ENCODE data around the gene FSD2. TPM values are rescaled to one million over a fixed set of nuclear protein-coding genes. Genes with fewer than 3 reads are reported as not detected.

Gene FSD2
- total and polyA plus RNA-seq, 2 donors = under 0.01 to 0.05 TPM

DNA sequence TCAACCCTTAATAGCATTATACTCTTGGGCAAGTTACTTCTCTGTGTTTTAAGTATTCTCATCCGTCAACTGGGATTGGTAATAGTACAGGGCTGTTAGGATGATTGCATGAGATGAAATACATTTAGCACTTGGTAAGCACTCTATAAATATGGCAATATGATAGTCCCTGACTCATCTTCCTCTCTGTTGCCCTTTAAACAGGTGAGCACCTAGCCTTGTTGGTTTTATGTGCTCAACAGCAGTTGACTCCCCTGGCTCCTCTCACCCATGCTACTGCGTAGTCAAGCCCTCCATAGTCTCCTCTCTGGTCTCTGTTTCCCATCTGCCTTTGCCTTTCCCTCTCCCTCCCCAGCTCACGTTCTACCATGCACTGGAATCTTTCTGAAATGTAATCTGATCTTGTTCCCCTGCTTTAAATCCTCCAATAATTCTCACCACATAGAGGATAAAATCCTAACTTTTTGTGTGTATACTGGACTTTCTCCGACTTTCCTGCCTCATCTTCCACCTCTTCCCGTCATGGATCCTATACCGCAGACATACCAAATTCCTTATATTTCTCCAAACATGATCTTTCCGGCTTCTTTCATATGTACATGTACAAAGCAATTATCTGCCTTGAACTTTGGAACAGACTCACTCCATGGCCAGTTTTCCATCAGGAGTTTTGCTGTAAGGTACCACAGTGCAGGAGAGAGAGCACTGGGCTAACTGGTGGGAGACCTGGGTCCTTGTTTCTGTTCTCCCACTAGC lies 42.3 kb downstream of the FSD2 start:
- Histone ChIP-seq H3K27me3 (ENCODE audit: control insufficient read depth in 2 of 2, insufficient read depth in 1 of 2, low read length in 1 of 2) (no peaks in the 10 kb centered on the region), H3K9me3 (ENCODE audit: control insufficient read depth in 2 of 2, insufficient read depth in 1 of 2, low read length in 1 of 2) (no peaks in the 10 kb centered on the region), H3K4me1 (ENCODE audit: control insufficient read depth in 2 of 2, insufficient read depth in 2 of 2, low read length in 2 of 2) (no peaks in the 10 kb centered on the region), H3K36me3 (ENCODE audit: control insufficient read depth in 2 of 2, insufficient read depth in 2 of 2, low read length in 1 of 2) (peaks cover 8% of the 10 kb centered on the region in 2 donors), H3K27ac (ENCODE audit: low read depth in 1 of 2, low read length in 1 of 2) (no peak overlapping the region), H3K4me3 (ENCODE audit: low read length in 2 of 2) (no peak overlapping the region)
- DNase-seq (ENCODE audit: low read depth in 6 of 9, low spot score in 9 of 9) = no peak
- WGBS = 98% methylated on average over 7 of the region's 7 CpGs

DNA sequence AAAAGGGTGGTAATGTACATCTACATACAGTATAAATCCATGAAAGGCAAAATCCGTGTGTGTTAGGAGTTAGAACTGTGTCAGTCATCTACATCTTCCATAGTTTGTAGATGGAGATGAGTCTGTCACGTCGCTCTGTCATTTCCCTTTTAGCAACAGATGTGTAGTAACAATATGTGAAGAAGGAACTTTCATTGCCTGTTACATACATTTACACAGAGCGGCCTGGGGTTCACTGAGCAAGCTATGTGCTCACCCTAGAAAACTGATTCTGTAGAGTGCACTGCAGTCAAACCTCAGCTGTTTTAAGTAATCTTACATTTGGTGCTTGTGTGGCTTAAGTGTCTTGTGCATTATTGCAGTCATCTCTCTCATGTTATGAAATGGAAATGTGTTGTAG lies 54.6 kb downstream of the FSD2 start:
- H3K4me1 ChIP-seq (ENCODE audit: control insufficient read depth in 2 of 2, insufficient read depth in 2 of 2, low read length in 2 of 2) = peaks cover 12 to 15% of the 10 kb centered on the region in 2 donors
- 45% methylated on average over 4 of the region's 4 CpGs for WGBS

DNA sequence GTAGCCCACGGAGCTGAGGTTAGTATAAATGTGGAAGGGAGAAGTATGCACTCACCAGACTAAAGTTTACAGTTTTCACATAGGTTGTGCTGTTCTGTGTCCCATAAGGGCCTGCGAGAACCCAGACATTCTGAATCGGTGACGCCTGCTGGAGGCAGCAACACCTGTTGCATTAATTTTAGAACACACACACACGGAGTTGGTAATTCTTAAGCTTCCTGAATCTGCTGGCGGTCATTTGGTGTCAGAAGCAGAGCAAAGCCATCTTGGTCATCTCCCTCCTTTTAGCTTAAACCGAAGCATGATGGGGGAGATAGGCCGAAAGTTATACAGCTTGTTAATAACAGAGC lies 55.1 kb downstream of the FSD2 start:
- Histone ChIP-seq H3K27ac (ENCODE audit: low read depth in 1 of 2, low read length in 1 of 2) (peak overlapping the region; percentile 5 to 52), H3K9me3 (ENCODE audit: control insufficient read depth in 2 of 2, insufficient read depth in 1 of 2, low read length in 1 of 2) (no peaks in the 10 kb centered on the region), H3K4me1 (ENCODE audit: control insufficient read depth in 2 of 2, insufficient read depth in 2 of 2, low read length in 2 of 2) (peaks cover 12 to 15% of the 10 kb centered on the region in 2 donors), H3K4me3 (ENCODE audit: low read length in 2 of 2) (peak overlapping the region; percentile 75 to 94), H3K36me3 (ENCODE audit: control insufficient read depth in 2 of 2, insufficient read depth in 2 of 2, low read length in 1 of 2) (peaks cover 5 to 21% of the 10 kb centered on the region in 2 donors), H3K27me3 (ENCODE audit: control insufficient read depth in 2 of 2, insufficient read depth in 1 of 2, low read length in 1 of 2) (no peaks in the 10 kb centered on the region)
- peak in 3 of 9 donors; percentile 4 to 47 (median 4) for DNase-seq (ENCODE audit: low read depth in 6 of 9, low spot score in 9 of 9)
- WGBS = 1% methylated on average over 8 of the region's 8 CpGs

More for the DNA sequence above, 54.6 kb downstream of the FSD2 start:
- H3K36me3 ChIP-seq (ENCODE audit: control insufficient read depth in 2 of 2, insufficient read depth in 2 of 2, low read length in 1 of 2) = peaks cover 9 to 24% of the 10 kb centered on the region in 2 donors
- no peak overlapping the region for H3K27ac ChIP-seq (ENCODE audit: low read depth in 1 of 2, low read length in 1 of 2)
- no peaks in the 10 kb centered on the region for H3K27me3 ChIP-seq (ENCODE audit: control insufficient read depth in 2 of 2, insufficient read depth in 1 of 2, low read length in 1 of 2)
- DNase-seq (ENCODE audit: low read depth in 6 of 9, low spot score in 9 of 9) = peak in 1 of 9 donors; percentile 4
- no peaks in the 10 kb centered on the region for H3K9me3 ChIP-seq (ENCODE audit: control insufficient read depth in 2 of 2, insufficient read depth in 1 of 2, low read length in 1 of 2)
- H3K4me3 ChIP-seq (ENCODE audit: low read length in 2 of 2) = peak overlapping the region; percentile 75 to 94

DNA sequence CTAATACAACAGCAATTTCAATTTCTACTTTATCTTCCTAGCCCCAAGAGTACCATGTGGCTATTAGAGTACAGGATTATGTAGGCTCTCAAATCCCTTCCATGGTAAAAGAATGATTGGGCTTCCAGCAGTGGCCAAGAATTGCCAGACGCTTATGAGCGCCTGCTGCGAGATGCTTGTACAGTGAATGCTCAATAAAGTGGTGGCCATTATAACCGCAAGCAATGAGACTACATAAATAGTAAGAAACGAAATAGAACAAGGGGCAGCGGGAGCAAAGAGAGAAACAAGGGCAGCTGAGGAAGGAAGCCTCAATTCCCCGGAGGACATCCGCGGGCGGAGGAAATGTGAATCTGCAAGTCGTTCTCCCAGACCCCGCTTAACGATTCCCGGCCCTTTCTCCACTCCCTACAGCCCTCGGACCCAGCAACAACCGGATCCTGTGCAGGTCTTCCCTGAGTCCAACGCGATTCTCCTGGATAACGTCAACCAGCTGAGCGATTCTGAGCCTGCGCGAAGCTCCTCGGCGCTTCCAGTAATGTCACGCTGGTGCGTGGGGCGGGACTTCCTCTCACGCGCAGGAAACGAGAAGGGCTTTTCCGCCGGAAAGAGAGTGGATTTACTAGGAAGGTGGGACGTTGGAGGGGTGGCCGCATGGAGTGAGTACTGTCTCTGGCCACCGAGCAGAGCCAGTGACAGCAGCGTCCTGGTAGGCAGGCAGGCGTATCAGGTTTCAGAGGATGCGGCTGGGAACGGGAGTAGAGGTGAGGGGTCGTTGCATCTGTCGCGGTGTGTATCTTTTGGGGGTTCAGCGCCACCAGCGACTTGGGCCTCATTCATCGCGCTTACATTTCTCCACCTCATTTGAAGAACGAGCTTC lies 55.7 kb downstream of the FSD2 start:
- peak overlapping the region; percentile 73 to 81 for H3K27ac ChIP-seq (ENCODE audit: low read depth in 1 of 2, low read length in 1 of 2)
- no peaks in the 10 kb centered on the region for H3K9me3 ChIP-seq (ENCODE audit: control insufficient read depth in 2 of 2, insufficient read depth in 1 of 2, low read length in 1 of 2)
- H3K4me3 ChIP-seq (ENCODE audit: low read length in 2 of 2) = peak overlapping the region; percentile 75 to 94
- no peaks in the 10 kb centered on the region for H3K27me3 ChIP-seq (ENCODE audit: control insufficient read depth in 2 of 2, insufficient read depth in 1 of 2, low read length in 1 of 2)
- H3K4me1 ChIP-seq (ENCODE audit: control insufficient read depth in 2 of 2, insufficient read depth in 2 of 2, low read length in 2 of 2) = peaks cover 12 to 15% of the 10 kb centered on the region in 2 donors
- peak; percentile 68 to 91 (median 84) for DNase-seq (ENCODE audit: low read depth in 6 of 9, low spot score in 9 of 9)
- under 1% methylated on average over 47 of the region's 47 CpGs for WGBS
- H3K36me3 ChIP-seq (ENCODE audit: control insufficient read depth in 2 of 2, insufficient read depth in 2 of 2, low read length in 1 of 2) = peaks cover 5 to 15% of the 10 kb centered on the region in 2 donors

DNA sequence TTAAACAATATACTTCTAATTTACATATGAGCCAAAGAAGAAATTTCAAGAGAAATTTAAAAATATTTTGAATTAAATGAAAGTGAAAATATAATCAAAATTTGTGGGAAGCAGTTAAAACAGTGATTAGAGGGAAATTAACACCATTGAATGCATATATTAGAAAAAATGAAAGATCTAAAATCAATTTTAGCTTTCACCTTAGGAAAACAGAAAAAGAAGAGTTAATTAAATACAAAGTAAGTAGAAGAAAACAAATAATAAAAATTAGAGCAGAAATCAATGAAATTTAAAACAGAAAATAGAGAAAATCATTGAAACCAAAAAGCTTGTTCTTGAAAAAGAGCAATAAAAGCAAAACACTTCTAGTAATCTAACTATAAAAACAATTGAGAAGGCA lies 57.6 kb downstream of the FSD2 start:
- Histone ChIP-seq H3K4me3 (ENCODE audit: low read length in 2 of 2) (no peak overlapping the region), H3K27me3 (ENCODE audit: control insufficient read depth in 2 of 2, insufficient read depth in 1 of 2, low read length in 1 of 2) (no peaks in the 10 kb centered on the region), H3K36me3 (ENCODE audit: control insufficient read depth in 2 of 2, insufficient read depth in 2 of 2, low read length in 1 of 2) (peaks cover 0 to 5% of the 10 kb centered on the region in 2 donors), H3K27ac (ENCODE audit: low read depth in 1 of 2, low read length in 1 of 2) (no peak overlapping the region), H3K4me1 (ENCODE audit: control insufficient read depth in 2 of 2, insufficient read depth in 2 of 2, low read length in 2 of 2) (peaks cover 12 to 15% of the 10 kb centered on the region in 2 donors), H3K9me3 (ENCODE audit: control insufficient read depth in 2 of 2, insufficient read depth in 1 of 2, low read length in 1 of 2) (no peaks in the 10 kb centered on the region)
- no peak for DNase-seq (ENCODE audit: low read depth in 6 of 9, low spot score in 9 of 9)

DNA sequence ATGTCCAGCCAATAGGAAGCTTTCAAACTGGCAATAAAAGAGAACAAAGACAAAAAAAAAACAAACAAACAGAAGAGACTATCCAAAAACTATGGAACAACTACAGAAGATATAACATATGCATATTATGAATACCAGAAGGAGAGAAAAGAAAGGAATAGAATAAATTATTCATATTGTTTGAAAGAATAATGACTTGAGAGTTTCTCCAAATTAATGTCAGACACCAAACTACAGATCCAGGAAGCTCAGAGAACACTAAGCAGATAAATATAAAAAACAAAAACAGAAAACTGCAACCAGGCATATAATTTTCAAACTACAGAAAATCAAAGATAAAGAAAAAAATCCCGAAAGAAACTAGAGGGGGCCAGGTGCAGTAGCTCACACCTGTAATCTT lies 62.1 kb downstream of the FSD2 start:
- no peaks in the 10 kb centered on the region for H3K27me3 ChIP-seq (ENCODE audit: control insufficient read depth in 2 of 2, insufficient read depth in 1 of 2, low read length in 1 of 2)
- H3K4me1 ChIP-seq (ENCODE audit: control insufficient read depth in 2 of 2, insufficient read depth in 2 of 2, low read length in 2 of 2) = no peaks in the 10 kb centered on the region
- WGBS = 98% methylated on average over 1 of the region's 1 CpG
- no peak overlapping the region for H3K4me3 ChIP-seq (ENCODE audit: low read length in 2 of 2)
- H3K36me3 ChIP-seq (ENCODE audit: control insufficient read depth in 2 of 2, insufficient read depth in 2 of 2, low read length in 1 of 2) = no peaks in the 10 kb centered on the region
- H3K27ac ChIP-seq (ENCODE audit: low read depth in 1 of 2, low read length in 1 of 2) = no peak overlapping the region
- no peak for DNase-seq (ENCODE audit: low read depth in 6 of 9, low spot score in 9 of 9)
- H3K9me3 ChIP-seq (ENCODE audit: control insufficient read depth in 2 of 2, insufficient read depth in 1 of 2, low read length in 1 of 2) = no peaks in the 10 kb centered on the region

DNA sequence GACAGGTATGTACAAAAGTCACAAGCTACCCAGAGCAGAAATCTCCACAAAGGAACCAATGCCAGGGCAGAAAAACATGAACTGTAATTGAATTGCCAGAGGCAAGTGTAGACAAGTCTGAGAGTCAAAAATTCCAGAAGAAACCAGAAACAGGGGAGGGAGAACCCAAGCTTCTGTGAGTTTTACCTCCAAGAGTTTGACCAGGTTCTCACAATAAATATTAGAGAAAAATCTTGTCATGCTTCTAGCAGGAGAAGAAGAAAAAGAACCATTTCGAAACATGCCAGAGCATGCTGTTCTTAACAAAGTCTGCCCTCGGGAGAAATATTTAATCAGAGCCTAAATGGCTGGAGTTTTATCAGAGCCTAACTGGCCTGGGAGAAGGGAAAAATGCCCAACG lies 63.7 kb downstream of the FSD2 start:
- DNase-seq (ENCODE audit: low read depth in 6 of 9, low spot score in 9 of 9) = no peak
- H3K4me3 ChIP-seq (ENCODE audit: low read length in 2 of 2) = no peak overlapping the region
- no peaks in the 10 kb centered on the region for H3K27me3 ChIP-seq (ENCODE audit: control insufficient read depth in 2 of 2, insufficient read depth in 1 of 2, low read length in 1 of 2)
- H3K36me3 ChIP-seq (ENCODE audit: control insufficient read depth in 2 of 2, insufficient read depth in 2 of 2, low read length in 1 of 2) = no peaks in the 10 kb centered on the region
- 98% methylated on average over 3 of the region's 3 CpGs for WGBS
- no peaks in the 10 kb centered on the region for H3K9me3 ChIP-seq (ENCODE audit: control insufficient read depth in 2 of 2, insufficient read depth in 1 of 2, low read length in 1 of 2)
- no peaks in the 10 kb centered on the region for H3K4me1 ChIP-seq (ENCODE audit: control insufficient read depth in 2 of 2, insufficient read depth in 2 of 2, low read length in 2 of 2)
- peak overlapping the region in 1 of 2 donors; percentile 49 for H3K27ac ChIP-seq (ENCODE audit: low read depth in 1 of 2, low read length in 1 of 2)

DNA sequence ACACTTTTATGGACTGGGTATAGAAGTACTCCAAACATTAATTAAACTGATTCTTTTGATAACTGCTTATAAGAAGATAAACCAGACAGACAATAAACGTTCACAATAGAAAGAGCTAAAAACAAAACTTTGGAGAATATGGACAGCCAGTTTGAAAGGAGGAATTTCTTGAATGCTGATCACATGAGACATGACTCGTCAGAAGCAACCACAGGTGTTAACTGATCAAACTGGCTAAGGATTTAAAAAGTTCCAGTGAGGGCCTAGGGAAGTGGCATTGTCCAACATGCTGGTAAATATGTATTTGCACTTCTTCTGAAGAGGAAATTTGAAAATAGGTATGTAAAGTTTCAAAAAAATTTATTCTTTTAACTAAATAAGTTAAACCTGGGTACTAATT lies 66.8 kb downstream of the FSD2 start:
- WGBS = 82% methylated on average over 2 of the region's 2 CpGs
- Histone ChIP-seq H3K36me3 (ENCODE audit: control insufficient read depth in 2 of 2, insufficient read depth in 2 of 2, low read length in 1 of 2) (peaks cover 0 to 2% of the 10 kb centered on the region in 2 donors), H3K9me3 (ENCODE audit: control insufficient read depth in 2 of 2, insufficient read depth in 1 of 2, low read length in 1 of 2) (no peaks in the 10 kb centered on the region), H3K4me3 (ENCODE audit: low read length in 2 of 2) (no peak overlapping the region), H3K4me1 (ENCODE audit: control insufficient read depth in 2 of 2, insufficient read depth in 2 of 2, low read length in 2 of 2) (no peaks in the 10 kb centered on the region), H3K27me3 (ENCODE audit: control insufficient read depth in 2 of 2, insufficient read depth in 1 of 2, low read length in 1 of 2) (no peaks in the 10 kb centered on the region), H3K27ac (ENCODE audit: low read depth in 1 of 2, low read length in 1 of 2) (no peak overlapping the region)
- no peak for DNase-seq (ENCODE audit: low read depth in 6 of 9, low spot score in 9 of 9)

DNA sequence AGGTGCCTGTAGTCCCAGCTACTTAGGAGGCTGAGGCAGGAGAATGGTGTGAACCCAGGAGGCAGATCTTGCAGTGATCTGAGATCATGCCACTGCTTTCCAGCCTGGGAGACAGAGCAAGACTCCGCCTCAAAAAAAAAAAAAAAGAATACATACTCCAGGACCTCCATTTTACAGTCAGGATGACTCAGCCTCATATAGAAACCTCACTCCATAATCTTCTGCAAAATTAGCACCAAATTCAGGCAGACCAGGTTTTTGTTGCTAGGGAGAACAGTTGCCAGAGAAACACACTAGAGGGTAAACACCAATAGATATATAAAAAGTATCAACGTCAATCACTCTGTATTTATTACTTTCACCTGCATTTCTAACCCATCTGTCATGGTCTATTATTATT lies 67.9 kb downstream of the FSD2 start:
- no peak for DNase-seq (ENCODE audit: low read depth in 6 of 9, low spot score in 9 of 9)
- peaks cover 0 to 2% of the 10 kb centered on the region in 2 donors for H3K36me3 ChIP-seq (ENCODE audit: control insufficient read depth in 2 of 2, insufficient read depth in 2 of 2, low read length in 1 of 2)
- no peaks in the 10 kb centered on the region for H3K27me3 ChIP-seq (ENCODE audit: control insufficient read depth in 2 of 2, insufficient read depth in 1 of 2, low read length in 1 of 2)
- 97% methylated on average over 2 of the region's 2 CpGs for WGBS
- H3K4me3 ChIP-seq (ENCODE audit: low read length in 2 of 2) = no peak overlapping the region
- no peaks in the 10 kb centered on the region for H3K4me1 ChIP-seq (ENCODE audit: control insufficient read depth in 2 of 2, insufficient read depth in 2 of 2, low read length in 2 of 2)
- no peak overlapping the region for H3K27ac ChIP-seq (ENCODE audit: low read depth in 1 of 2, low read length in 1 of 2)
- H3K9me3 ChIP-seq (ENCODE audit: control insufficient read depth in 2 of 2, insufficient read depth in 1 of 2, low read length in 1 of 2) = no peaks in the 10 kb centered on the region

Data from thymus (tissue), 11 donors.